Skeletal muscle tissue (tissue), 4 donors: ENCODE data around the gene PPP1R3C. TPM values are rescaled to one million over a fixed set of nuclear protein-coding genes. Genes with fewer than 3 reads are reported as not detected.

Experiments
- H3K27ac ChIP-seq: one replicate; pipeline ENCODE4 v1.7.0; 2013; ENCODE audit warnings: mild to moderate bottlenecking, low read depth, low read length, inconsistent platforms
- H3K27me3 ChIP-seq, 3 donors: one replicate each; pipeline ENCODE4 v1.7.0; 2013; ENCODE audit warnings: low read length in 3 of 3; ENCODE audit not compliant: control insufficient read depth in 3 of 3, insufficient read depth in 3 of 3
- H3K36me3 ChIP-seq, 3 donors: one replicate each; pipeline ENCODE4 v1.7.0; 2013; ENCODE audit warnings: low read length in 3 of 3; ENCODE audit not compliant: control insufficient read depth in 3 of 3, insufficient read depth in 3 of 3
- H3K4me1 ChIP-seq, 3 donors: one replicate each; pipeline ENCODE4 v1.7.0; 2013; ENCODE audit warnings: low read length in 3 of 3, mild to moderate bottlenecking in 3 of 3; ENCODE audit not compliant: control insufficient read depth in 3 of 3, insufficient read depth in 3 of 3
- H3K4me3 ChIP-seq, 3 donors: one replicate each; pipeline ENCODE4 v1.7.0; 2013; ENCODE audit warnings: low read length in 3 of 3
- H3K9ac ChIP-seq, 3 donors: one replicate each; pipeline ENCODE4 v1.7.0; 2013; ENCODE audit warnings: low read length in 3 of 3, mild to moderate bottlenecking in 3 of 3, moderate library complexity in 2 of 3, low read depth in 1 of 3
- H3K9me3 ChIP-seq, 3 donors: one replicate each; pipeline ENCODE4 v1.7.0; 2013; ENCODE audit warnings: low read length in 3 of 3; ENCODE audit not compliant: control insufficient read depth in 3 of 3
- total RNA-seq: library from RNA; depleted of rRNA; stranded (reverse); fragments of >200 nt; gene quantifications from one replicate; pipeline ENCODE4 v1.2.3, GENCODE V29; 2014
- donor health status: Osteomylitis.

PPP1R3C gene
- total RNA-seq, 1 donor from 2014 or later, result 218 TPM

- Histone ChIP-seq H3K9ac (no peak overlapping the region), H3K36me3 (no peaks in the 10 kb centered on the region), H3K9me3 (peaks cover 0 to 2% (median 0%) of the 10 kb centered on the region in 3 donors), H3K27ac (no peak overlapping the region), H3K4me1 (no peaks in the 10 kb centered on the region), H3K4me3 (no peak overlapping the region), H3K27me3 (no peaks in the 10 kb centered on the region)
Measured at GRCh38 chr10:91662993-91663392, 30.1 kb upstream of the PPP1R3C start.

- Histone ChIP-seq H3K27me3 (no peaks in the 10 kb centered on the region), H3K27ac (no peak overlapping the region), H3K4me1 (no peaks in the 10 kb centered on the region), H3K4me3 (no peak overlapping the region), H3K36me3 (no peaks in the 10 kb centered on the region), H3K9me3 (no peaks in the 10 kb centered on the region), H3K9ac (no peak overlapping the region)
Measured at GRCh38 chr10:91653219-91653870, 20.5 kb upstream of the PPP1R3C start.

- H3K9me3 ChIP-seq, result no peaks in the 10 kb centered on the region
- no peaks in the 10 kb centered on the region for H3K36me3 ChIP-seq
- no peaks in the 10 kb centered on the region for H3K27me3 ChIP-seq
- no peak overlapping the region for H3K9ac ChIP-seq
- no peaks in the 10 kb centered on the region for H3K4me1 ChIP-seq
- H3K27ac ChIP-seq, result no peak overlapping the region
- H3K4me3 ChIP-seq, result no peak overlapping the region
Measured at GRCh38 chr10:91652364-91652763, 19.5 kb upstream of the PPP1R3C start.

GRCh38 chr10:91643700-91644099, 10.8 kb upstream of the PPP1R3C start:
- no peak overlapping the region for H3K9ac ChIP-seq
- no peak overlapping the region for H3K4me3 ChIP-seq
- no peaks in the 10 kb centered on the region for H3K27me3 ChIP-seq
- peaks cover 0 to 2% (median 0%) of the 10 kb centered on the region in 3 donors for H3K4me1 ChIP-seq
- H3K36me3 ChIP-seq, result no peaks in the 10 kb centered on the region
- no peak overlapping the region for H3K27ac ChIP-seq
- H3K9me3 ChIP-seq, result no peaks in the 10 kb centered on the region

GRCh38 chr10:91642831-91643692, 10.2 kb upstream of the PPP1R3C start:
- H3K9ac ChIP-seq, result no peak overlapping the region
- no peaks in the 10 kb centered on the region for H3K9me3 ChIP-seq
- no peaks in the 10 kb centered on the region for H3K36me3 ChIP-seq
- H3K4me3 ChIP-seq, result no peak overlapping the region
- H3K27ac ChIP-seq, result no peak overlapping the region
- H3K27me3 ChIP-seq, result no peaks in the 10 kb centered on the region
- H3K4me1 ChIP-seq, result peaks cover 0 to 2% (median 0%) of the 10 kb centered on the region in 3 donors

- no peaks in the 10 kb centered on the region for H3K27me3 ChIP-seq
- no peak overlapping the region for H3K27ac ChIP-seq
- no peak overlapping the region for H3K9ac ChIP-seq
- no peak overlapping the region for H3K4me3 ChIP-seq
- H3K36me3 ChIP-seq, result peaks cover 0 to 5% (median 2%) of the 10 kb centered on the region in 3 donors
- H3K4me1 ChIP-seq, result peaks cover 4 to 17% (median 5%) of the 10 kb centered on the region in 3 donors
- no peaks in the 10 kb centered on the region for H3K9me3 ChIP-seq
Measured at GRCh38 chr10:91636892-91637291, 4.0 kb upstream of the PPP1R3C start.

- Histone ChIP-seq H3K9me3 (no peaks in the 10 kb centered on the region), H3K27me3 (no peaks in the 10 kb centered on the region), H3K4me1 (peaks cover 4 to 17% (median 5%) of the 10 kb centered on the region in 3 donors), H3K36me3 (peaks cover 0 to 6% (median 6%) of the 10 kb centered on the region in 3 donors), H3K4me3 (no peak overlapping the region), H3K9ac (peak overlapping the region in 1 of 3 donors; percentile 32), H3K27ac (peak overlapping the region; percentile 98)
Measured at GRCh38 chr10:91635401-91636400, 2.8 kb upstream of the PPP1R3C start.

- no peaks in the 10 kb centered on the region for H3K27me3 ChIP-seq
- peaks cover 4 to 17% (median 5%) of the 10 kb centered on the region in 3 donors for H3K4me1 ChIP-seq
- peaks cover 4 to 14% (median 14%) of the 10 kb centered on the region in 3 donors for H3K36me3 ChIP-seq
- H3K27ac ChIP-seq, result peak overlapping the region; percentile 98
- no peaks in the 10 kb centered on the region for H3K9me3 ChIP-seq
- no peak overlapping the region for H3K4me3 ChIP-seq
- H3K9ac ChIP-seq, result peak overlapping the region in 1 of 3 donors; percentile 32
Measured at GRCh38 chr10:91634898-91635297, 2.0 kb upstream of the PPP1R3C start.

GRCh38 chr10:91634246-91634645, 1.4 kb upstream of the PPP1R3C start:
- peak overlapping the region; percentile 98 for H3K27ac ChIP-seq
- peaks cover 4 to 17% (median 5%) of the 10 kb centered on the region in 3 donors for H3K4me1 ChIP-seq
- H3K9me3 ChIP-seq, result no peaks in the 10 kb centered on the region
- peak overlapping the region in 2 of 3 donors; percentile 73 to 94 for H3K9ac ChIP-seq
- peaks cover 11 to 21% (median 20%) of the 10 kb centered on the region in 3 donors for H3K36me3 ChIP-seq
- H3K4me3 ChIP-seq, result peak overlapping the region in 2 of 3 donors; percentile 0 to 13
- H3K27me3 ChIP-seq, result no peaks in the 10 kb centered on the region
